Endothelial cell of umbilical vein (primary cell): ENCODE measurements around the gene XPO5. TPM values are rescaled to one million over a fixed set of nuclear protein-coding genes. Genes with fewer than 3 reads are reported as not detected.

ENCODE experiments used
- BruUV-seq: library from RNA; stranded (reverse); fragments of 400-500 nt; replicated peaks from 2 replicates; lab custom pipeline; 2021; lab: Mats Ljungman, UMichigan
- CTCF ChIA-PET: fragments of 300-600, 350-600 bp; sonication (Branson Sonifier 250); formaldehyde crosslinking; loops from one replicate; lab custom pipeline; 2021; ENCODE audit warnings: antibody characterized with exemption, inconsistent platforms; lab: Charles Lee
- POLR2A ChIA-PET: fragments of 300-600, 350-600 bp; sonication (Branson Sonifier 250); formaldehyde crosslinking; loops from one replicate; lab custom pipeline; 2021; ENCODE audit warnings: antibody characterized with exemption, inconsistent platforms; lab: Charles Lee
- DNase-seq: peaks from one replicate; pipeline ENCODE4 v3.0.0-alpha.2; 2011; ENCODE audit warnings: low read depth, low spot score
- FAIRE-seq: peaks from 2 replicates; lab custom pipeline; 2011; peaks lifted over from hg19 to GRCh38; lab: Jason Lieb, UNC
- H2AFZ ChIP-seq: 2 replicates; pipeline ENCODE4 v1.6.0; 2012; ENCODE audit warnings: low read depth, low read length, control low read depth, inconsistent platforms
- H3K27ac ChIP-seq: 2 replicates; pipeline ENCODE4 v1.5.1; 2011; ENCODE audit warnings: low read depth, mild to moderate bottlenecking, control low read depth, low read length, moderate library complexity; ENCODE audit not compliant: insufficient read depth
- H3K27me3 ChIP-seq, 2 experiments: 2 replicates each; pipeline versions ENCODE4 v1.6.0 to v1.6.1; 2011; ENCODE audit warnings: low read length in 2 of 2, mixed read lengths in 1 of 2; ENCODE audit not compliant: control insufficient read depth in 2 of 2, insufficient read depth in 2 of 2
- H3K36me3 ChIP-seq, 2 experiments: 2 replicates in 1 of 2; 3 replicates in 1 of 2; pipeline ENCODE4 v1.5.1; 2011; ENCODE audit warnings: low read length in 2 of 2, mild to moderate bottlenecking in 1 of 2, moderate library complexity in 1 of 2; ENCODE audit not compliant: control insufficient read depth in 2 of 2, insufficient read depth in 2 of 2; ENCODE audit errors: extremely low read depth in 1 of 2
- H3K4me1 ChIP-seq: 3 replicates; pipeline ENCODE4 v1.5.1; 2011; ENCODE audit warnings: mild to moderate bottlenecking, low read length; ENCODE audit not compliant: control insufficient read depth, insufficient read depth; ENCODE audit errors: extremely low read depth
- H3K4me2 ChIP-seq: 2 replicates; pipeline ENCODE4 v1.6.1; 2011; ENCODE audit warnings: low read length, control low read depth, mixed read lengths; ENCODE audit not compliant: insufficient read depth
- H3K4me3 ChIP-seq, 3 experiments: fragments of 200-600 bp in 1 of 3; sonication (generic), shearing (Covaris generic) in 1 of 3; replicated peaks in 1 of 3; 2 replicates each; pipeline ENCODE4 v1.5.1; 2011 to 2016; ENCODE audit warnings: control low read depth in 3 of 3, low read length in 3 of 3, mild to moderate bottlenecking in 2 of 3, inconsistent platforms in 1 of 3, low read depth in 1 of 3, moderate library complexity in 1 of 3; ENCODE audit not compliant: insufficient read depth in 1 of 3
- H3K79me2 ChIP-seq: 2 replicates; pipeline ENCODE4 v1.6.0; 2012; ENCODE audit warnings: low read length, inconsistent platforms; ENCODE audit not compliant: control insufficient read depth, insufficient read depth
- H3K9ac ChIP-seq: replicated peaks from 2 replicates; pipeline ENCODE3; 2011; ENCODE audit warnings: low read length, control low read depth; ENCODE audit not compliant: insufficient read depth; ENCODE audit errors: extremely low read depth
- H3K9me1 ChIP-seq: replicated peaks from 3 replicates; pipeline ENCODE4 v1.6.0; 2011; ENCODE audit warnings: mild to moderate bottlenecking, low read length; ENCODE audit not compliant: control insufficient read depth, insufficient read depth; ENCODE audit errors: extremely low read depth
- H3K9me3 ChIP-seq: replicated peaks from 2 replicates; pipeline ENCODE4 v1.5.1; 2012; ENCODE audit warnings: low read length, inconsistent platforms; ENCODE audit not compliant: control insufficient read depth, insufficient read depth
- H4K20me1 ChIP-seq: replicated peaks from 2 replicates; pipeline ENCODE3; 2011; ENCODE audit warnings: mild to moderate bottlenecking, low read length; ENCODE audit not compliant: control insufficient read depth, insufficient read depth; ENCODE audit errors: extremely low read depth
- EZH2 ChIP-seq: IDR thresholded peaks from 2 replicates; pipeline ENCODE4 v1.6.1; 2012; ENCODE audit warnings: borderline replicate concordance, low read depth, mild to moderate bottlenecking, moderate library complexity, low read length, inconsistent platforms; ENCODE audit not compliant: severe bottlenecking
- FOS ChIP-seq: IDR thresholded peaks from 2 replicates; pipeline ENCODE4 v1.6.1; 2011; ENCODE audit warnings: mild to moderate bottlenecking, low read length, moderate library complexity, borderline replicate concordance; ENCODE audit not compliant: insufficient read depth
- GATA2 ChIP-seq: IDR thresholded peaks from 2 replicates; pipeline ENCODE4 v1.7.0; 2011; ENCODE audit warnings: low read depth, mild to moderate bottlenecking, moderate library complexity, mixed read lengths, low read length; ENCODE audit not compliant: insufficient read length, insufficient read depth
- JUN ChIP-seq: IDR thresholded peaks from 2 replicates; pipeline ENCODE4 v1.6.1; 2011; ENCODE audit warnings: borderline replicate concordance, low read depth; ENCODE audit not compliant: insufficient read length, insufficient read depth
- MYC ChIP-seq: IDR thresholded peaks from one replicate; pipeline ENCODE4 v1.6.1; 2011; ENCODE audit warnings: mild to moderate bottlenecking, low read depth, low read length
- POLR2A ChIP-seq: IDR thresholded peaks from 2 replicates; pipeline ENCODE4 v1.6.1; 2012; ENCODE audit warnings: low read depth, mild to moderate bottlenecking, control low read depth, low read length
- POLR2AphosphoS5 ChIP-seq: IDR thresholded peaks from 2 replicates; pipeline ENCODE4 v1.6.1; 2012; ENCODE audit warnings: low read depth, mild to moderate bottlenecking, control low read depth, low read length, moderate library complexity; ENCODE audit not compliant: insufficient read depth
- dilution Hi-C: fragments of 300-500 bp; cut with MboI; formaldehyde crosslinking; loops from one replicate; pipeline ENCODE4 v1.15.0; 2019; ENCODE audit warnings: low sequenced_read_pairs; ENCODE audit not compliant: extremely low pct_ligation_motif_present
- intact Hi-C: fragments of 100-400 bp; cut with micrococcal nuclease; formaldehyde crosslinking; loops from one replicate; pipeline ENCODE4 v1.10.0; 2022
- polyA plus RNA-seq, 4 experiments: library from polyadenylated mRNA; depleted of rRNA in 3 of 4; stranded (reverse) in 3 of 4; unstranded in 1 of 4; fragments of >200 nt; gene quantifications; 2 replicates each; pipeline versions ENCODE4 v1.2.1 to v1.2.3, GENCODE V29; 2011 to 2012; ENCODE audit warnings: missing spikeins in 1 of 4
- total RNA-seq: library from RNA; stranded (reverse); gene quantifications from 2 replicates; pipeline ENCODE4 v1.2.3, GENCODE V29; 2021
- TF ChIP-seq, protein P1 (sequence below): IDR thresholded peaks from 2 replicates; pipeline ENCODE4 v1.6.1; 2011; ENCODE audit not compliant: insufficient read depth, insufficient read length
- TF ChIP-seq, protein P2 (sequence below), 2 donors: IDR thresholded peaks; 1 replicate in 1 of 2; 2 replicates in 1 of 2; pipeline ENCODE4 v1.5.1; 2011; ENCODE audit warnings: low read length in 2 of 2, mild to moderate bottlenecking in 2 of 2, moderate library complexity in 2 of 2, control low read depth in 1 of 2, inconsistent platforms in 1 of 2, low read depth in 1 of 2; ENCODE audit not compliant: insufficient read depth in 1 of 2; ENCODE audit errors: extremely low read depth in 1 of 2

XPO5 gene
- total and polyA plus RNA-seq, 2 donors (not counting 3 experiments of a cell fraction or from before 2014, with no cell fraction given): 28.4 to 50.0 TPM

DNA sequence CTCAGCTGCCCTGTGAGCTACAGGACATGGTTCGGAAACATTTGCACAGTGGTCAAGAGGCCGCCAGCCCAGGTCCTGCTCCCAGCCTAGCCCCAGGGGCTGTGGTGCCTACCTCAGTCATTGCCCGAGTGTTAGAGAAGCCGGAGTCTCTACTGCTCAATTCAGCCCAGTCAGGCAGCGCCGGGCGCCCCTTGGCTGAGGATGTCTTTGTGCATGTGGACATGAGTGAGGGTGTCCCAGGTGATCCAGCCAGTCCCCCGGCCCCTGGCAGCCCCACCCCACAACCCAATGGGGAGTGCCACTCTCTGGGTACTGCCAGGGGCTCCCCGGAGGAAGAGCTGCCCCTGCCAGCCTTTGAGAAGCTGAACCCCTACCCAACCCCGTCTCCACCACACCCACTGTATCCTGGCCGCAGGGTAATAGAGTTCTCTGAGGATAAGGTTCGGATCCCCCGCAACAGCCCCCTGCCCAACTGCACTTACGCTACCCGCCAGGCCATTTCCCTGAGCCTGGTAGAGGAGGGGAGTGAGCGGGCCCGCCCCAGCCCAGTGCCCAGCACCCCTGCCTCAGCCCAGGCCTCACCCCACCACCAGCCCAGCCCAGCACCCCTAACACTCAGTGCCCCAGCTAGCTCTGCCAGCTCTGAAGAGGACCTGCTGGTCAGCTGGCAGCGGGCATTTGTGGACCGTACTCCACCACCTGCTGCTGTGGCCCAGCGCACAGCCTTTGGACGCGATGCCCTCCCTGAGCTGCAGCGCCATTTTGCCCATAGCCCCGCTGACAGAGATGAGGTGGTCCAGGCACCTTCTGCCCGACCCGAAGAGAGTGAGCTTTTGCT, 70.9 kb downstream of the XPO5 start:
- Histone ChIP-seq H3K4me1 (peaks cover 4% of the 10 kb centered on the region), H4K20me1 (no peaks in the 10 kb centered on the region), H3K9me1 (no peaks in the 10 kb centered on the region), H3K36me3 (peaks cover 0 to 29% of the 10 kb centered on the region in 2 experiments), H3K79me2 (no peaks in the 10 kb centered on the region), H3K4me2 (no peak overlapping the region), H3K27me3 (no peaks in the 10 kb centered on the region), H3K4me3 (no peak overlapping the region), H3K9me3 (no peaks in the 10 kb centered on the region), H3K27ac (no peak overlapping the region), H2AFZ (no peak overlapping the region), H3K9ac (no peak overlapping the region)
- BruUV-seq: TSS peak; percentile 31
- no peak for TF ChIP-seq FOS
- TF ChIP-seq, protein P1, sequence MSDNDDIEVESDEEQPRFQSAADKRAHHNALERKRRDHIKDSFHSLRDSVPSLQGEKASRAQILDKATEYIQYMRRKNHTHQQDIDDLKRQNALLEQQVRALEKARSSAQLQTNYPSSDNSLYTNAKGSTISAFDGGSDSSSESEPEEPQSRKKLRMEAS: no peak
- TF ChIP-seq JUN: no peak
- TF ChIP-seq GATA2: no peak
- TF ChIP-seq EZH2: no peak
- TF ChIP-seq MYC: no peak
- no peak for TF ChIP-seq POLR2A
- TF ChIP-seq POLR2AphosphoS5: no peak
- TF ChIP-seq, protein P2, sequence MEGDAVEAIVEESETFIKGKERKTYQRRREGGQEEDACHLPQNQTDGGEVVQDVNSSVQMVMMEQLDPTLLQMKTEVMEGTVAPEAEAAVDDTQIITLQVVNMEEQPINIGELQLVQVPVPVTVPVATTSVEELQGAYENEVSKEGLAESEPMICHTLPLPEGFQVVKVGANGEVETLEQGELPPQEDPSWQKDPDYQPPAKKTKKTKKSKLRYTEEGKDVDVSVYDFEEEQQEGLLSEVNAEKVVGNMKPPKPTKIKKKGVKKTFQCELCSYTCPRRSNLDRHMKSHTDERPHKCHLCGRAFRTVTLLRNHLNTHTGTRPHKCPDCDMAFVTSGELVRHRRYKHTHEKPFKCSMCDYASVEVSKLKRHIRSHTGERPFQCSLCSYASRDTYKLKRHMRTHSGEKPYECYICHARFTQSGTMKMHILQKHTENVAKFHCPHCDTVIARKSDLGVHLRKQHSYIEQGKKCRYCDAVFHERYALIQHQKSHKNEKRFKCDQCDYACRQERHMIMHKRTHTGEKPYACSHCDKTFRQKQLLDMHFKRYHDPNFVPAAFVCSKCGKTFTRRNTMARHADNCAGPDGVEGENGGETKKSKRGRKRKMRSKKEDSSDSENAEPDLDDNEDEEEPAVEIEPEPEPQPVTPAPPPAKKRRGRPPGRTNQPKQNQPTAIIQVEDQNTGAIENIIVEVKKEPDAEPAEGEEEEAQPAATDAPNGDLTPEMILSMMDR (IDR thresholded peaks at IDR 0.05; ENCODE audit: extremely low read depth in 1 of 2, insufficient read depth in 1 of 2, low read depth in 1 of 2, low read length in 2 of 2): no peak
- DNase-seq: no peak
- no peak for FAIRE-seq
- intact Hi-C loops: loop anchor here (10.0 kb wide), 1 partner anchor 600 kb away; no protein-coding TSS in a partner anchor
- CTCF ChIA-PET: interaction anchor here (0.7 to 19.0 kb wide), 11 partner anchors 10 to 242 kb away, joined by 3 to 289 read pairs (median 9); partner anchors contain the start of genes DLK2, POLR1C, TJAP1 and YIPF3
- POLR2A ChIA-PET: no interaction called here
- dilution Hi-C loops: no loop called here
